Measurements from ENCODE around the gene PSMA2.

The PSMA2 gene

GRCh38 chr7:42935861-42936260, 3.9 kb upstream of the PSMA2 start:
- DNase-seq = no peak
- no peak for TF ChIP-seq CTCF (IDR thresholded peaks at IDR 0.05)
- peaks cover 26% of the 10 kb centered on the region for H3K4me1 Mint-ChIP-seq
- no peak overlapping the region for H3K4me3 Mint-ChIP-seq
- H3K27me3 Mint-ChIP-seq (ENCODE audit: low read depth, poor library complexity) = peaks cover 4% of the 10 kb centered on the region
- H3K36me3 Mint-ChIP-seq (ENCODE audit: low read depth) = peaks cover 30% of the 10 kb centered on the region
- no peak overlapping the region for H3K27ac Mint-ChIP-seq
- no peaks in the 10 kb centered on the region for H3K9me3 Mint-ChIP-seq

- H3K36me3 Mint-ChIP-seq (ENCODE audit: low read depth) = peaks cover 27% of the 10 kb centered on the region
- DNase-seq = no peak
- no peaks in the 10 kb centered on the region for H3K9me3 Mint-ChIP-seq
- H3K4me3 Mint-ChIP-seq = peak overlapping the region; percentile 99
- peaks cover 42% of the 10 kb centered on the region for H3K4me1 Mint-ChIP-seq
- no peak for TF ChIP-seq CTCF (IDR thresholded peaks at IDR 0.05)
- peaks cover 4% of the 10 kb centered on the region for H3K27me3 Mint-ChIP-seq (ENCODE audit: low read depth, poor library complexity)
- H3K27ac Mint-ChIP-seq = no peak overlapping the region
Observed at GRCh38 chr7:42934291-42934690, 2.3 kb upstream of the PSMA2 start.

- peak; percentile 18 for DNase-seq
- no peaks in the 10 kb centered on the region for H3K9me3 Mint-ChIP-seq
Observed at GRCh38 chr7:42932811-42933591, 1.0 kb upstream of the PSMA2 start.

GRCh38 chr7:42931447-42931833, 534 bp downstream of the PSMA2 start:
- H3K9me3 Mint-ChIP-seq = no peaks in the 10 kb centered on the region
- peaks cover 49% of the 10 kb centered on the region for H3K4me1 Mint-ChIP-seq
- H3K27me3 Mint-ChIP-seq (ENCODE audit: low read depth, poor library complexity) = peaks cover 4% of the 10 kb centered on the region
- peak overlapping the region; percentile 99 for H3K4me3 Mint-ChIP-seq
- no peak for TF ChIP-seq CTCF (IDR thresholded peaks at IDR 0.05)
- DNase-seq = no peak
- H3K27ac Mint-ChIP-seq = peak overlapping the region; percentile 98
- H3K36me3 Mint-ChIP-seq (ENCODE audit: low read depth) = peaks cover 14% of the 10 kb centered on the region

More at GRCh38 chr7:42932811-42933591, 1.0 kb upstream of the PSMA2 start:
- peak overlapping the region; percentile 99 for H3K4me3 Mint-ChIP-seq
- H3K27ac Mint-ChIP-seq = peak overlapping the region; percentile 98
- peaks cover 22% of the 10 kb centered on the region for H3K36me3 Mint-ChIP-seq (ENCODE audit: low read depth)
- H3K4me1 Mint-ChIP-seq = peaks cover 49% of the 10 kb centered on the region
- H3K27me3 Mint-ChIP-seq (ENCODE audit: low read depth, poor library complexity) = peaks cover 4% of the 10 kb centered on the region
- TF ChIP-seq CTCF (IDR thresholded peaks at IDR 0.05) = no peak

GRCh38 chr7:42930889-42931288, 1.1 kb downstream of the PSMA2 start:
- Mint-ChIP-seq H3K4me1 (peaks cover 49% of the 10 kb centered on the region), H3K36me3 (ENCODE audit: low read depth) (peaks cover 11% of the 10 kb centered on the region)
- no peak for DNase-seq

More at GRCh38 chr7:42930889-42931288, 1.1 kb downstream of the PSMA2 start:
- no peak for TF ChIP-seq CTCF (IDR thresholded peaks at IDR 0.05)
- peaks cover 4% of the 10 kb centered on the region for H3K27me3 Mint-ChIP-seq (ENCODE audit: low read depth, poor library complexity)
- no peaks in the 10 kb centered on the region for H3K9me3 Mint-ChIP-seq
- H3K4me3 Mint-ChIP-seq = peak overlapping the region; percentile 99
- no peak overlapping the region for H3K27ac Mint-ChIP-seq

All from nephron progenitor cell (in vitro differentiated cells).